Activated CD8-positive, alpha-beta T cell treated with anti-CD3 and anti-CD28 coated beads for 36 hours (primary cell): Measurements from ENCODE around the gene EXT2. TPM values are rescaled to one million over a fixed set of nuclear protein-coding genes. Genes with fewer than 3 reads are reported as not detected.

ENCODE experiments used
- ATAC-seq: fragments of 200-7000 bp; cut with Tn5 transposase; one replicate; pipeline ENCODE4 v1.10.0; 2021; ENCODE audit warnings: mild to moderate bottlenecking, moderate library complexity
- CTCF ChIA-PET: fragments of 350-600 bp; sonication (Branson Sonifier 250); formaldehyde crosslinking; loops from one replicate; lab custom pipeline; 2021; ENCODE audit warnings: antibody characterized with exemption; lab: Charles Lee
- POLR2A ChIA-PET: fragments of 350-600 bp; sonication (Branson Sonifier 250); formaldehyde crosslinking; loops from one replicate; lab custom pipeline; 2021; ENCODE audit warnings: antibody characterized with exemption; lab: Charles Lee
- DNase-seq: peaks from one replicate; pipeline ENCODE4 v3.0.0-alpha.2; 2020
- H3K27ac Mint-ChIP-seq: one replicate; pipeline ENCODE4 v1.8.0; 2021; ENCODE audit warnings: mild to moderate bottlenecking, mixed read lengths
- H3K27me3 Mint-ChIP-seq: one replicate; pipeline ENCODE4 v1.8.0; 2021; ENCODE audit warnings: mixed read lengths
- H3K36me3 Mint-ChIP-seq: one replicate; pipeline ENCODE4 v1.8.0; 2021; ENCODE audit warnings: low read depth, mixed read lengths
- H3K4me1 Mint-ChIP-seq: one replicate; pipeline ENCODE4 v1.8.0; 2021; ENCODE audit warnings: low read depth, mixed read lengths
- H3K4me3 Mint-ChIP-seq: one replicate; pipeline ENCODE4 v1.8.0; 2021; ENCODE audit warnings: mild to moderate bottlenecking, moderate library complexity, mixed read lengths
- H3K9me3 Mint-ChIP-seq: one replicate; pipeline ENCODE4 v1.8.0; 2021; ENCODE audit warnings: mixed read lengths
- CTCF ChIP-seq: fragments of 200-600 bp; IDR thresholded peaks from one replicate; pipeline ENCODE4 v1.8.0; 2022; ENCODE audit warnings: antibody characterized with exemption, mild to moderate bottlenecking
- intact Hi-C: fragments of 100-400 bp; cut with micrococcal nuclease; formaldehyde crosslinking; loops from one replicate; pipeline ENCODE4 v1.10.0; 2022
- total RNA-seq, 2 experiments: library from RNA; stranded (reverse); gene quantifications; one replicate each; pipeline ENCODE4 v1.2.3, GENCODE V29; 2021

Gene EXT2
- total RNA-seq, 2 experiments from 2014 or later: 20.0 to 20.2 TPM

GRCh38 chr11:44176546-44177213 is 81.2 kb downstream of the EXT2 start:
- Mint-ChIP-seq H3K9me3 (no peaks in the 10 kb centered on the region), H3K4me3 (no peak overlapping the region), H3K27me3 (no peaks in the 10 kb centered on the region), H3K27ac (no peak overlapping the region), H3K4me1 (peaks cover 3% of the 10 kb centered on the region), H3K36me3 (peaks cover 12% of the 10 kb centered on the region)
- no peak for TF ChIP-seq CTCF
- ATAC-seq (no peak), DNase-seq (no peak)
- ChIA-PET POLR2A (interaction anchor here (1.6 kb wide), 1 partner anchor 11 kb away, joined by 3 read pairs; no protein-coding TSS in a partner anchor), CTCF (no interaction called here)
- intact Hi-C loops: no loop called here

GRCh38 chr11:44177905-44178304 is 82.4 kb downstream of the EXT2 start:
- intact Hi-C loops: no loop called here

DNA sequence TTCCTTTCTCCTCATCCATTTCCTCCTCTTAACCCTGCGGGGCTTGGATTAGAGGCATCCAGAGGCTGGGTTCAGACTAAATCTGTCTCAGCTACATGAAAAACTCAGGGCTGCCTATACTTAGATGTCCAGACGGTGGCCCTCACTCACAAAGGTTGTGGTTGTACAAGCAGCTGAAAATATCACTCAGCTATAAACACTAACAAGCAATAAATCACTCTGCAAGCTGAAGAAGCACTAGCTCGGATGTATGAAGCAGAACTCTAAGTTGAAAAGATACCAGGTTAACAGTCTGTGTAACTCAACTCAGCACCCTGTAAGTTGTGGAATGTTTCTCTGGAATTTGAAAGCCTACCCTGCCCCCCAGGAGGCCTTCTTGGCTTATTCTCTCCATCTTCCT is 82.9 kb downstream of the EXT2 start:
- Mint-ChIP-seq H3K36me3 (peaks cover 9% of the 10 kb centered on the region), H3K4me3 (no peak overlapping the region), H3K27me3 (no peaks in the 10 kb centered on the region), H3K4me1 (peaks cover 3% of the 10 kb centered on the region), H3K9me3 (no peaks in the 10 kb centered on the region), H3K27ac (no peak overlapping the region)
- intact Hi-C loops: no loop called here
- no peak for DNase-seq
- no peak for ATAC-seq
- no peak for TF ChIP-seq CTCF
- ChIA-PET CTCF (interaction anchor here (0.5 to 1.5 kb wide), 3 partner anchors 12 to 107 kb away, joined by 3 read pairs; no protein-coding TSS in a partner anchor), POLR2A (interaction anchor here (1.6 kb wide), 1 partner anchor 10 kb away, joined by 3 read pairs; no protein-coding TSS in a partner anchor)

More at GRCh38 chr11:44177905-44178304, 82.4 kb downstream of the EXT2 start:
- CTCF ChIA-PET: interaction anchor here (0.5 to 1.5 kb wide), 3 partner anchors 12 to 108 kb away, joined by 3 read pairs; no protein-coding TSS in a partner anchor
- TF ChIP-seq CTCF: no peak
- no peaks in the 10 kb centered on the region for H3K9me3 Mint-ChIP-seq
- H3K4me3 Mint-ChIP-seq: no peak overlapping the region
- peaks cover 3% of the 10 kb centered on the region for H3K4me1 Mint-ChIP-seq
- POLR2A ChIA-PET: interaction anchor here (1.6 kb wide), 1 partner anchor 10 kb away, joined by 3 read pairs; no protein-coding TSS in a partner anchor
- H3K36me3 Mint-ChIP-seq: peaks cover 12% of the 10 kb centered on the region
- DNase-seq (no peak), ATAC-seq (no peak)
- H3K27me3 Mint-ChIP-seq: no peaks in the 10 kb centered on the region
- H3K27ac Mint-ChIP-seq: no peak overlapping the region

GRCh38 chr11:44179173-44179572 is 83.7 kb downstream of the EXT2 start:
- no peak overlapping the region for H3K4me3 Mint-ChIP-seq
- H3K9me3 Mint-ChIP-seq: no peaks in the 10 kb centered on the region
- ATAC-seq (no peak), DNase-seq (no peak)
- H3K27me3 Mint-ChIP-seq: no peaks in the 10 kb centered on the region
- ChIA-PET POLR2A (interaction anchor here (0.7 kb wide), 1 partner anchor 328 kb away, joined by 4 read pairs; no protein-coding TSS in a partner anchor), CTCF (interaction anchor here (1.5 kb wide), 1 partner anchor 13 kb away, joined by 3 read pairs; no protein-coding TSS in a partner anchor)
- H3K27ac Mint-ChIP-seq: no peak overlapping the region
- H3K36me3 Mint-ChIP-seq: peaks cover 13% of the 10 kb centered on the region
- peaks cover 3% of the 10 kb centered on the region for H3K4me1 Mint-ChIP-seq
- intact Hi-C loops: no loop called here
- TF ChIP-seq CTCF: no peak

DNA sequence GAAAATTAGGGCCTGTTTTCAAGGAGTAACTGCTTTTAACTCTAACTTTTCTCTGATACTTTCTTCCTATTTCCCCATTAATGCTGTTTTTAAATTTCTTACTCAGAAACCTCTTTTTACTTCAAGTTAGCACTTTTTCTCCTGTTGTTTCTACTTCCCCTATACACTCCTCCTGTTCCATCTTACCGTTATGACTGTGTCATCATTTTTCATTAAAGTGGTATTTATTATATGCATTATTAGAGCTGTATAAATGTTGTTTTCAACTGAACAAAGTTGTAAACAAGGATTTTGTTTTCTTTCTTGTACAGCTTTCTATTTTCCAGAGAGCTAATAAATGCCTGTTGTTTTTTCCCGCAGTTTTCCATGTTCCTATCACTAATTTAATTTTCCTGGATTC is 84.6 kb downstream of the EXT2 start:
- DNase-seq (no peak), ATAC-seq (no peak)
- Mint-ChIP-seq H3K27ac (no peak overlapping the region), H3K36me3 (peaks cover 18% of the 10 kb centered on the region), H3K4me3 (no peak overlapping the region), H3K27me3 (no peaks in the 10 kb centered on the region), H3K9me3 (no peaks in the 10 kb centered on the region), H3K4me1 (peaks cover 3% of the 10 kb centered on the region)
- intact Hi-C loops: no loop called here
- ChIA-PET CTCF (no interaction called here), POLR2A (no interaction called here)
- no peak for TF ChIP-seq CTCF
